Measurements from ENCODE around the gene PTPRG. TPM values are rescaled to one million over a fixed set of nuclear protein-coding genes. Genes with fewer than 3 reads are reported as not detected.

Gene PTPRG
- total RNA-seq, 2 donors from 2014 or later, result 76.5 to 108 TPM

- H3K4me1 ChIP-seq (ENCODE audit: control insufficient read depth, insufficient read depth, low read length), result peaks cover 18% of the 10 kb centered on the region
- H3K4me1 Mint-ChIP-seq, result peaks cover 19% of the 10 kb centered on the region
- H3K27me3 Mint-ChIP-seq (ENCODE audit: insufficient read depth), result no peaks in the 10 kb centered on the region
- H3K4me3 ChIP-seq (ENCODE audit: low read length), result no peak overlapping the region
- no peak overlapping the region for H3K9ac ChIP-seq (ENCODE audit: extremely low read depth, low read length, poor library complexity, severe bottlenecking)
- H3K27ac ChIP-seq (ENCODE audit: low read depth, low read length), result no peak overlapping the region
- no peak overlapping the region for H3K4me3 Mint-ChIP-seq
- peaks cover 9% of the 10 kb centered on the region for H3K9me3 ChIP-seq (ENCODE audit: control insufficient read depth, low read length)
- H3K27ac Mint-ChIP-seq, result no peak overlapping the region
- WGBS, 2 experiments (ENCODE audit: insufficient coverage in 1 of 2, insufficient read length in 1 of 2), result 82 to 84% methylated on average over 1 to 4 of the region's 5 CpGs
- DNase-seq, result no peak
- TF ChIP-seq, protein P1, sequence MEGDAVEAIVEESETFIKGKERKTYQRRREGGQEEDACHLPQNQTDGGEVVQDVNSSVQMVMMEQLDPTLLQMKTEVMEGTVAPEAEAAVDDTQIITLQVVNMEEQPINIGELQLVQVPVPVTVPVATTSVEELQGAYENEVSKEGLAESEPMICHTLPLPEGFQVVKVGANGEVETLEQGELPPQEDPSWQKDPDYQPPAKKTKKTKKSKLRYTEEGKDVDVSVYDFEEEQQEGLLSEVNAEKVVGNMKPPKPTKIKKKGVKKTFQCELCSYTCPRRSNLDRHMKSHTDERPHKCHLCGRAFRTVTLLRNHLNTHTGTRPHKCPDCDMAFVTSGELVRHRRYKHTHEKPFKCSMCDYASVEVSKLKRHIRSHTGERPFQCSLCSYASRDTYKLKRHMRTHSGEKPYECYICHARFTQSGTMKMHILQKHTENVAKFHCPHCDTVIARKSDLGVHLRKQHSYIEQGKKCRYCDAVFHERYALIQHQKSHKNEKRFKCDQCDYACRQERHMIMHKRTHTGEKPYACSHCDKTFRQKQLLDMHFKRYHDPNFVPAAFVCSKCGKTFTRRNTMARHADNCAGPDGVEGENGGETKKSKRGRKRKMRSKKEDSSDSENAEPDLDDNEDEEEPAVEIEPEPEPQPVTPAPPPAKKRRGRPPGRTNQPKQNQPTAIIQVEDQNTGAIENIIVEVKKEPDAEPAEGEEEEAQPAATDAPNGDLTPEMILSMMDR (conservative IDR thresholded peaks at IDR 0.05), result no peak
- peaks cover 8% of the 10 kb centered on the region for H3K36me3 ChIP-seq (ENCODE audit: control insufficient read depth, insufficient read depth, low read length)
- peaks cover 32% of the 10 kb centered on the region for H3K36me3 Mint-ChIP-seq (ENCODE audit: low read depth)
- no peaks in the 10 kb centered on the region for H3K27me3 ChIP-seq (ENCODE audit: control insufficient read depth, insufficient read depth, low read length, poor library complexity, severe bottlenecking)
- H3K9me3 Mint-ChIP-seq, result no peaks in the 10 kb centered on the region
These were observed 571.6 kb downstream of the PTPRG start for GRCh38 chr3:62133015-62133414.

- Histone ChIP-seq H3K4me3 (ENCODE audit: low read length) (no peak overlapping the region), H3K9ac (ENCODE audit: extremely low read depth, low read length, poor library complexity, severe bottlenecking) (no peak overlapping the region), H3K9me3 (ENCODE audit: control insufficient read depth, low read length) (peaks cover 6% of the 10 kb centered on the region), H3K36me3 (ENCODE audit: control insufficient read depth, insufficient read depth, low read length) (peaks cover 8% of the 10 kb centered on the region), H3K27ac (ENCODE audit: low read depth, low read length) (no peak overlapping the region), H3K4me1 (ENCODE audit: control insufficient read depth, insufficient read depth, low read length) (peaks cover 18% of the 10 kb centered on the region), H3K27me3 (ENCODE audit: control insufficient read depth, insufficient read depth, low read length, poor library complexity, severe bottlenecking) (no peaks in the 10 kb centered on the region)
- H3K4me1 Mint-ChIP-seq, result peaks cover 19% of the 10 kb centered on the region
- H3K4me3 Mint-ChIP-seq, result no peak overlapping the region
- TF ChIP-seq, protein P1 (conservative IDR thresholded peaks at IDR 0.05), result no peak
- no peaks in the 10 kb centered on the region for H3K9me3 Mint-ChIP-seq
- peaks cover 34% of the 10 kb centered on the region for H3K36me3 Mint-ChIP-seq (ENCODE audit: low read depth)
- H3K27ac Mint-ChIP-seq, result no peak overlapping the region
- 92 to 93% methylated on average over 6 of the region's 6 CpGs for WGBS, 2 experiments (ENCODE audit: insufficient coverage in 1 of 2, insufficient read length in 1 of 2)
- DNase-seq, result no peak
- no peaks in the 10 kb centered on the region for H3K27me3 Mint-ChIP-seq (ENCODE audit: insufficient read depth)
These were observed 572.7 kb downstream of the PTPRG start for GRCh38 chr3:62134061-62134496.

DNA sequence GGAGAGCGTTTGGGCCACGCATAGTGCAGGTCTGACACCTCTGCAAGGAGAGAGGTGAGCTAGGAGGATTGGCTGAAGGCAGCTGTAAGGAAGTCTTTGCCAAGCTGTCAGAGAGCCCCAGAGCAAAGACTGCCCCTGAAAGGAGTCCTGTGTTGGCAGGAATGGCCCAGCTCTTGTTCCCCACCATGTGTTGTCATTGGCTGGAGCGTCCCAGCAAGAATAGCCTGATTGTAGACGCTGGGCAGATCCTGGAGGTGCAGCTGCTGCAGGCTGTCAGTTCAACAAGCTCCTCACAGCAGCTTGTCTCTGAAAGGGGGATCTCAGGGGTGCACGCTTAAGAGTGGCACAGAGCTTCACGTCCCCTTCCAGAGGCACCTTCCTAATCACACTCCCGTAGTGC is 574.4 kb downstream of the PTPRG start:
- Histone ChIP-seq H3K9ac (ENCODE audit: extremely low read depth, low read length, poor library complexity, severe bottlenecking) (no peak overlapping the region), H3K27ac (ENCODE audit: low read depth, low read length) (no peak overlapping the region), H3K4me3 (ENCODE audit: low read length) (no peak overlapping the region), H3K4me1 (ENCODE audit: control insufficient read depth, insufficient read depth, low read length) (peaks cover 18% of the 10 kb centered on the region), H3K27me3 (ENCODE audit: control insufficient read depth, insufficient read depth, low read length, poor library complexity, severe bottlenecking) (no peaks in the 10 kb centered on the region), H3K36me3 (ENCODE audit: control insufficient read depth, insufficient read depth, low read length) (peaks cover 12% of the 10 kb centered on the region), H3K9me3 (ENCODE audit: control insufficient read depth, low read length) (no peaks in the 10 kb centered on the region)
- no peak overlapping the region for H3K4me3 Mint-ChIP-seq
- peaks cover 45% of the 10 kb centered on the region for H3K36me3 Mint-ChIP-seq (ENCODE audit: low read depth)
- peaks cover 19% of the 10 kb centered on the region for H3K4me1 Mint-ChIP-seq
- no peaks in the 10 kb centered on the region for H3K27me3 Mint-ChIP-seq (ENCODE audit: insufficient read depth)
- TF ChIP-seq, protein P1 (conservative IDR thresholded peaks at IDR 0.05), result no peak
- no peak overlapping the region for H3K27ac Mint-ChIP-seq
- DNase-seq, result no peak
- no peaks in the 10 kb centered on the region for H3K9me3 Mint-ChIP-seq
- 94 to 96% methylated on average over 6 to 7 of the region's 7 CpGs for WGBS, 2 experiments (ENCODE audit: insufficient coverage in 1 of 2, insufficient read length in 1 of 2)
